Motor neuron (in vitro differentiated cells): ENCODE measurements around the gene COASY. TPM values are rescaled to one million over a fixed set of nuclear protein-coding genes. Genes with fewer than 3 reads are reported as not detected.

Experiments used
- total RNA-seq, 8 experiments: library from RNA; unstranded; fragments of 300-600 nt; gene quantifications; 2 replicates each; pipeline versions ENCODE4 v1.2.3 to v1.2.4, GENCODE V29; 2022

COASY gene
- total RNA-seq, 8 experiments from 2014 or later = 20.8 to 82.7 (median 30.8) TPM

Other genes starting within 250 kb of the COASY start
- 100 to 1,000 TPM in 4 of 8 experiments, 10 to 100 TPM in 4; 31.4 to 386 (median 106) TPM for gene STAT3, start 173.7 kb upstream of the COASY start, total RNA-seq
- 10 to 100 TPM in 4 of 8 experiments, under 1 TPM in 4; 0.05 to 74.8 (median 12.8) TPM for gene CAVIN1, start 138.9 kb upstream of the COASY start, total RNA-seq
- 100 to 1,000 TPM in 2 of 8 experiments, 10 to 100 TPM in 6; 45.4 to 115 (median 75.7) TPM for gene ATP6V0A1, start 103.3 kb upstream of the COASY start, total RNA-seq
- 10 to 100 TPM in 5 of 8 experiments, 1 to 10 TPM in 3; 6.3 to 55.8 (median 18.5) TPM for gene NAGLU, start 25.9 kb upstream of the COASY start, total RNA-seq
- gene HSD17B1, start 9.2 kb upstream of the COASY start, total RNA-seq = 1 to 10 TPM; 1.7 to 6.3 (median 5.4) TPM
- 10 to 100 TPM; 17.3 to 48.0 (median 25.6) TPM for gene MLX, start 5.0 kb downstream of the COASY start, total RNA-seq
- 10 to 100 TPM in 7 of 8 experiments, 1 to 10 TPM in 1; 1.5 to 24.7 (median 12.1) TPM for gene PSMC3IP, start 15.6 kb downstream of the COASY start, total RNA-seq
- 10 to 100 TPM; 27.1 to 40.2 (median 32.8) TPM for gene RETREG3, start 47.2 kb downstream of the COASY start, total RNA-seq
- gene TUBG1, start 47.5 kb downstream of the COASY start, total RNA-seq = 10 to 100 TPM; 24.7 to 67.7 (median 39.3) TPM
- 10 to 100 TPM in 7 of 8 experiments, 1 to 10 TPM in 1; 7.1 to 26.7 (median 16.0) TPM for gene TUBG2, start 97.1 kb downstream of the COASY start, total RNA-seq
- 10 to 100 TPM; 10.1 to 24.2 (median 20.6) TPM for gene PLEKHH3, start 114.8 kb downstream of the COASY start, total RNA-seq
- gene CCR10, start 119.7 kb downstream of the COASY start, total RNA-seq = 1 to 10 TPM in 5 of 8 experiments, under 1 TPM in 3; 0.41 to 6.4 (median 1.6) TPM
- gene CNTNAP1, start 120.4 kb downstream of the COASY start, total RNA-seq = 10 to 100 TPM in 5 of 8 experiments, 1 to 10 TPM in 3; 2.4 to 33.9 (median 14.1) TPM
- 10 to 100 TPM; 13.8 to 44.5 (median 27.8) TPM for gene EZH1, start 182.9 kb downstream of the COASY start, total RNA-seq
- gene RAMP2, start 199.1 kb downstream of the COASY start, total RNA-seq = 10 to 100 TPM in 1 of 8 experiments, 1 to 10 TPM in 6, under 1 TPM in 1; 0.90 to 34.2 (median 4.1) TPM
- gene VPS25, start 211.3 kb downstream of the COASY start, total RNA-seq = 100 to 1,000 TPM in 1 of 8 experiments, 10 to 100 TPM in 7; 57.1 to 110 (median 88.0) TPM
- gene WNK4, start 218.5 kb downstream of the COASY start, total RNA-seq = 1 to 10 TPM in 1 of 8 experiments, under 1 TPM in 7; 0.11 to 1.2 (median 0.57) TPM
- gene COA3, start 236.6 kb downstream of the COASY start, total RNA-seq = 100 to 1,000 TPM in 2 of 8 experiments, 10 to 100 TPM in 6; 58.7 to 114 (median 72.5) TPM
- 1 to 10 TPM in 2 of 8 experiments, under 1 TPM in 6; 0.58 to 3.8 (median 0.81) TPM for gene CNTD1, start 236.7 kb downstream of the COASY start, total RNA-seq